HL-60 (cell line): ENCODE results near the gene NANOS1.

Experiments
- DNase-seq, 2 experiments: peaks; one replicate each; pipeline ENCODE4 v3.0.0-alpha.2; 2010 to 2020; ENCODE audit warnings: low read depth in 1 of 2, low spot score in 1 of 2
- H3K27ac ChIP-seq: fragments of 250-450 bp; sonication (Bioruptor Pico); replicated peaks from 2 replicates; pipeline ENCODE4 v1.5.1; 2020; ENCODE audit warnings: mild to moderate bottlenecking, moderate library complexity
- H3K27me3 ChIP-seq: fragments of 250-450 bp; sonication (Bioruptor Pico); 2 replicates; pipeline ENCODE4 v1.5.1; 2021; ENCODE audit warnings: mild to moderate bottlenecking, moderate library complexity; ENCODE audit not compliant: insufficient read depth, poor library complexity, severe bottlenecking
- H3K4me3 ChIP-seq: replicated peaks from 2 replicates; pipeline ENCODE4 v1.5.1; 2011; ENCODE audit warnings: mild to moderate bottlenecking, control low read depth, low read length; ENCODE audit not compliant: insufficient read depth
- CTCF ChIP-seq: IDR thresholded peaks from one replicate; pipeline ENCODE4 v1.5.1; 2011; ENCODE audit warnings: low read length, control low read depth, inconsistent platforms; ENCODE audit not compliant: insufficient read depth
- GABPA ChIP-seq: IDR thresholded peaks from 2 replicates; pipeline ENCODE4 v1.6.1; 2012; ENCODE audit warnings: low read depth
- POLR2AphosphoS5 ChIP-seq: IDR thresholded peaks from 2 replicates; pipeline ENCODE4 v1.6.1; 2012; ENCODE audit warnings: low read depth
- SPI1 ChIP-seq: IDR thresholded peaks from 2 replicates; pipeline ENCODE4 v1.6.1; 2012; ENCODE audit warnings: low read depth, mild to moderate bottlenecking, borderline replicate concordance
- TF ChIP-seq, protein P1 (sequence below): IDR thresholded peaks from 2 replicates; pipeline ENCODE4 v1.6.1; 2012; ENCODE audit warnings: low read depth; ENCODE audit not compliant: insufficient replicate concordance

The NANOS1 gene

DNA sequence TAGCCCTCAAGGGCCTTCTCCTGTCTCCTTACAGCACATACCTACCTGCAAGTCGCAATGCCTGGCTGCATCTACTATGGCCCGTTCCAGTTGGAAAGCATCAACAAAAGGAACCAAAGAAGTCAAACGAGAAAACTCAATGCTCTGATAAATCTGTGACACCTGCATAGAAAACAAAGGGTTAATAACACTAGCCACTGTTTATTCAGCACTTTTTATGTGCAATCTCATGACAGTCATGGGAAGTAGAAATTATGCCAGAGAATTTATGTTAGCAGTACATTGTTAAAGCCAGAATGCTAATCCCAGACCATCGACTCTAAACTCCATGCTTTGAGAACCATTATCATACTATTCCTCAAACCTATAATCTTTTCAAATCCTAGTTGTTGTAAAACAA, 30.0 kb downstream of the NANOS1 start:
- Histone ChIP-seq H3K27me3 (no peaks in the 10 kb centered on the region), H3K27ac (no peak overlapping the region), H3K4me3 (no peak overlapping the region)
- TF ChIP-seq GABPA, result no peak
- TF ChIP-seq SPI1, result no peak
- TF ChIP-seq POLR2AphosphoS5, result no peak
- no peak for TF ChIP-seq CTCF
- TF ChIP-seq, protein P1, sequence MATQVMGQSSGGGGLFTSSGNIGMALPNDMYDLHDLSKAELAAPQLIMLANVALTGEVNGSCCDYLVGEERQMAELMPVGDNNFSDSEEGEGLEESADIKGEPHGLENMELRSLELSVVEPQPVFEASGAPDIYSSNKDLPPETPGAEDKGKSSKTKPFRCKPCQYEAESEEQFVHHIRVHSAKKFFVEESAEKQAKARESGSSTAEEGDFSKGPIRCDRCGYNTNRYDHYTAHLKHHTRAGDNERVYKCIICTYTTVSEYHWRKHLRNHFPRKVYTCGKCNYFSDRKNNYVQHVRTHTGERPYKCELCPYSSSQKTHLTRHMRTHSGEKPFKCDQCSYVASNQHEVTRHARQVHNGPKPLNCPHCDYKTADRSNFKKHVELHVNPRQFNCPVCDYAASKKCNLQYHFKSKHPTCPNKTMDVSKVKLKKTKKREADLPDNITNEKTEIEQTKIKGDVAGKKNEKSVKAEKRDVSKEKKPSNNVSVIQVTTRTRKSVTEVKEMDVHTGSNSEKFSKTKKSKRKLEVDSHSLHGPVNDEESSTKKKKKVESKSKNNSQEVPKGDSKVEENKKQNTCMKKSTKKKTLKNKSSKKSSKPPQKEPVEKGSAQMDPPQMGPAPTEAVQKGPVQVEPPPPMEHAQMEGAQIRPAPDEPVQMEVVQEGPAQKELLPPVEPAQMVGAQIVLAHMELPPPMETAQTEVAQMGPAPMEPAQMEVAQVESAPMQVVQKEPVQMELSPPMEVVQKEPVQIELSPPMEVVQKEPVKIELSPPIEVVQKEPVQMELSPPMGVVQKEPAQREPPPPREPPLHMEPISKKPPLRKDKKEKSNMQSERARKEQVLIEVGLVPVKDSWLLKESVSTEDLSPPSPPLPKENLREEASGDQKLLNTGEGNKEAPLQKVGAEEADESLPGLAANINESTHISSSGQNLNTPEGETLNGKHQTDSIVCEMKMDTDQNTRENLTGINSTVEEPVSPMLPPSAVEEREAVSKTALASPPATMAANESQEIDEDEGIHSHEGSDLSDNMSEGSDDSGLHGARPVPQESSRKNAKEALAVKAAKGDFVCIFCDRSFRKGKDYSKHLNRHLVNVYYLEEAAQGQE, result no peak
- no peak for DNase-seq

- Histone ChIP-seq H3K27me3 (no peaks in the 10 kb centered on the region), H3K27ac (no peak overlapping the region), H3K4me3 (no peak overlapping the region)
- TF ChIP-seq GABPA, result no peak
- TF ChIP-seq CTCF, result no peak
- no peak for TF ChIP-seq SPI1
- no peak for TF ChIP-seq POLR2AphosphoS5
- TF ChIP-seq, protein P1, result no peak
- DNase-seq, result no peak
Observed at GRCh38 chr10:119060107-119060506, 30.6 kb downstream of the NANOS1 start.

- Histone ChIP-seq H3K27ac (no peak overlapping the region), H3K27me3 (no peaks in the 10 kb centered on the region), H3K4me3 (no peak overlapping the region)
- TF ChIP-seq POLR2AphosphoS5, result no peak
- TF ChIP-seq, protein P1, result no peak
- TF ChIP-seq GABPA, result no peak
- TF ChIP-seq SPI1, result no peak
- TF ChIP-seq CTCF, result no peak
- DNase-seq, result no peak
Observed at GRCh38 chr10:119061352-119061751, 31.8 kb downstream of the NANOS1 start.
